ENCODE measurements around the gene EXOC4.
"Not testable (repeated sequence)": the region's sequence is repeated elsewhere in the genome, so short reads cannot be mapped to it uniquely, and the experiment has no call there.

Gene EXOC4

GRCh38 chr7:133315332-133316040 is 62.6 kb downstream of the EXOC4 start:
- no peak for DNase-seq (ENCODE audit: low read depth)

GRCh38 chr7:133319842-133320241 is 67.0 kb downstream of the EXOC4 start:
- DNase-seq (ENCODE audit: low read depth) = no peak

DNA sequence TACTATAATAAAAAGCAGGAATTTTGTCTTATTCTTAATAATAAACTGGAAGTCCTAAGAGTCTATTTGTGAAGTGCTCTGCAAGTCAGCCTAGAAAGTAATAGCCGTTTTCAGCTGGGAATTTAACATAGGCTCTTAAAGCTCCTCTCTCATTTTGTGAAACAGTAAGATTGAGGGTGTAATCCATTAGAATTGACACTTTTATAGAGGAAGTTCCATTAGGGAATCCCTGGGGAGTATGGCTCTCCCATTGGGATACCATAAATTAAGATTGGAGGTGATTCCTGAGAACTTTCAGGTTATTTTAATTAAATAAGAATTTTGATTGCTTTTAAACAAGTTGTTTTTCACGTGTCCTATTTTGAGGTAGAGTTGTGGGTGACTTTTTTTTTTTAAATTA is 68.0 kb downstream of the EXOC4 start:
- DNase-seq (ENCODE audit: low read depth) = no peak

DNA sequence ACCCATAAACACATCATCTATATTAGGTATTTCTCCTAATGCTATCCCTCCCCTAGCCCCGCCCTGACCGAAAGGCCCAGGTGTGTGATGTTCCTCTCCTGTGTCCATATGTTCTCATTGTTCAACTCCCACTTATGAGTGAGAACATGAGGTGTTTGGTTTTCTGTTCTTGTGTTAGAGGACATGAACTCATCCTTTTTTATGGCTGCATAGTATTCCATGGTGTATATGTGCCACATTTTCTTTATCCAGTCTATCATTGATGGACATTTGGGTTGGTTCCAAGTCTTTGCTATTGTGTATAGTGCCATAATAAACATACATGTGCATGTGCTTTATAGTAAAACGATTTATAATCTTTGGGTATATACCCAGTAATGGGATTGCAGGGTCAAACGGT is 68.5 kb downstream of the EXOC4 start:
- DNase-seq (ENCODE audit: low read depth) = not testable (repeated sequence)

- DNase-seq (ENCODE audit: low read depth) = not testable (repeated sequence)
Measured at GRCh38 chr7:133326745-133327144, 73.9 kb downstream of the EXOC4 start.

GRCh38 chr7:133328021-133328420 is 75.1 kb downstream of the EXOC4 start:
- DNase-seq (ENCODE audit: low read depth) = not testable (repeated sequence)

DNA sequence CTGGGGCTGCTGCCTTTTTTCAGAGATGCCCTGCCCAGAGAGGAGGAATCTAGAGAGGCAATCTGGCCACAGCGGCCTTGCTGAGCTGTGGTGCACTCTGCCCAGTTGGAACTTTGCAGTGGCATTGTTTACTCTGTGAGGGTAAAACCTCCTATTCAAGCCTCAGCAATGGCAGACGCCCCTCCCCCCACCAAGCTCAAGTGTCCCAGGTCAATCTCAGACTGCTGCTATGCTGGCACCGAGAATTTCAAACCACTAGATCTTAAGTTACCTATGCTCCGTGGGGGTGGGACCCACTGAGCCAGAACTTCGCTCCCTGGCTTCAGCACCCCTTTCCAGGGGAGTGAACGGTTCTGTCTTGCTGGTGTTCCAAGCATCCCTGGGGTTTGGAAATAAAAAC is 77.2 kb downstream of the EXOC4 start:
- no peak for DNase-seq (ENCODE audit: low read depth)

DNA sequence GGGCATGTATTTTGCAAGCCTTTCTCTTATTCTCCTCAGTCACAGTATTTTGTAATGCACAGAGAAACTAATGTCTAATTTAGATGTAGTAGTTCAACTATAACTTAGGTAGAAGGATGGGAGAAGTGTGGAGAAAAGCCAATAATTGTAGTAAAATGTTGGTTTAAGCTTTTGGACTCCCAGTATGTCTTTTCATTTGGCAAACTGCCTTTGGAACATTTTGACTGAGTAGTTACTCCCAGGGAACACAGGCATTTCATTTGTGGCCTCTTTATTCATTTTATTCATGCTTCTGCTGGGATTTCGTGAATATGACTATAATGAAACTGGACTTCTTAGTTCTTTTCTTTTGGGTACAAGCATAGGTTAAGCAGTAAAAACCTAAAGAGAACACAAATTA is 79.0 kb downstream of the EXOC4 start:
- DNase-seq (ENCODE audit: low read depth) = no peak

DNA sequence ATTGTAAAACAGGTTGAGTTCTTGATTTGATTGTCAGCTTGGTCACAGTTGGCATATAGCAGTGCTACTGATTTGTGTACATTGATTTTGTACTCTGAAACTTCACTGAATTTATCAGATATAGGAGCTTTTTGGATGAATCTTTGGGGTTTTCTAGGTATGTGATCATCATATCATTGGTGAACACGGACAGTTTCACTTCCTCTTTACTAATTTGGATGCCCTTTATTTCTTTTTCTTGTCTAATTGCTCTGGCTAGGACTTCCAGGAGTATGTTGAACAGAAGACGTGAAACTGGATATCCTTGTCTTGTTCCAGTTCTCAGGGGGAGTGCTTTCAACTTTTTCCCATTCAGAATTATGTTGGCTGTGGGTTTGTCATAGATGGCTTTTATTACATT is 86.9 kb downstream of the EXOC4 start:
- DNase-seq (ENCODE audit: low read depth) = no peak

DNA sequence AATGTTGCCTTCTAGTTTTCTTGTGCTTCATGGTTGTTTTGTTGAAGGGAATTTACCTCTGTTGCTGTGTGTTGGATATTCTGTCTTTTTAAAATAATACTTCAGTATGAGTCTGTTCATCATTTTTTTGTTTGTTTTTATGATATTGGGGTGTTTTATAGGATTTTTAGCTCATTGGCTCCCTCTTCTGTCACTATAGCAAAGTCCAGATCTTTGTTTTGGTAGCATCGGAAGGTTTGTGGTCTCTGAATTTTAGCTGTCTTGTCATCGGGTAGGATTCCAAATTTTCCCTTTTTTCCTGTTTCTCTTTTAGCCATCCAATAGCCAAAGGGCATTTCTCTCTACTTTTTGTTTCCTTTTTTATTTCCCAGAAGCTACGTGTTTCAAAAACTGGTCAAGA is 91.4 kb downstream of the EXOC4 start:
- DNase-seq (ENCODE audit: low read depth) = no peak

GRCh38 chr7:133345690-133346421 is 93.0 kb downstream of the EXOC4 start:
- no peak for DNase-seq (ENCODE audit: low read depth)

GRCh38 chr7:133348250-133348649 is 95.4 kb downstream of the EXOC4 start:
- no peak for DNase-seq (ENCODE audit: low read depth)

DNA sequence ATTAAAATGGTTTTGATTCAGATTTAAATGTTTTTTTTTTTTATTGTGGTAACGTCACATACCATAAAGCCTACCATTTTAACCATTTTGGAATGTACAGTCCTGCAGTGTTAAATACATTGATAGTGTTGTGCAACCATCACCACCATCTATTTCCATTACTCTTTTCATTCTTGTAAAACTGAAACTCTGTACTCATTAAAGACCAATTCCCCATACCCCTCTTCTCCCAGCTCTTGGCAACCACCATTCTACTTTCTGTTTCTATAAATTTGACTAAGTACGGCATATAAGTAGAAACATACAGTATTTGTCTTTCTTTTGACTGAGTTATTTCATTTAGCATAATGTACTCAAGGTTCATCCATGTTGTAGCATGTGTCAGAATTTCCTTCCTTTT is 96.2 kb downstream of the EXOC4 start:
- DNase-seq (ENCODE audit: low read depth) = no peak

- no peak for DNase-seq (ENCODE audit: low read depth)
Measured at GRCh38 chr7:133352430-133352829, 99.6 kb downstream of the EXOC4 start.

DNA sequence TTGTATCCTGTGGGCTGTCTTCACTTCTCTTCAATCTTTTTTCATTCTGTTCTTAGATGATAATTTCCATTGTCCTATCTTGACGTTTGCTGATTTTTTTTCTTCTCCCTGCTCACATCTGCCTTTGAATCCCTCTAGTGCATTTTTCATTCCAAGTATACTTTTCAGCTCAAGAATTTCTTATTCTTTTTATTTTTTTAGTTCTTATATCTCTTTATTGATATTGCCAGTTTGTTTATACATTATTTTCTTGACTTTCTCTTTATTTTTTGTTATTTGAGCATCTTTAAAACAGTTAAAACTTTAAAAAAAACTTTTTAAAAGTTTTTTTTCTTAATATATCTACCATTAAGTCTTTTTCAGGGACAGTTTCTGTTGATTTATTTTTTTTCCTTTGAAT is 100.9 kb downstream of the EXOC4 start:
- DNase-seq (ENCODE audit: low read depth) = no peak

DNA sequence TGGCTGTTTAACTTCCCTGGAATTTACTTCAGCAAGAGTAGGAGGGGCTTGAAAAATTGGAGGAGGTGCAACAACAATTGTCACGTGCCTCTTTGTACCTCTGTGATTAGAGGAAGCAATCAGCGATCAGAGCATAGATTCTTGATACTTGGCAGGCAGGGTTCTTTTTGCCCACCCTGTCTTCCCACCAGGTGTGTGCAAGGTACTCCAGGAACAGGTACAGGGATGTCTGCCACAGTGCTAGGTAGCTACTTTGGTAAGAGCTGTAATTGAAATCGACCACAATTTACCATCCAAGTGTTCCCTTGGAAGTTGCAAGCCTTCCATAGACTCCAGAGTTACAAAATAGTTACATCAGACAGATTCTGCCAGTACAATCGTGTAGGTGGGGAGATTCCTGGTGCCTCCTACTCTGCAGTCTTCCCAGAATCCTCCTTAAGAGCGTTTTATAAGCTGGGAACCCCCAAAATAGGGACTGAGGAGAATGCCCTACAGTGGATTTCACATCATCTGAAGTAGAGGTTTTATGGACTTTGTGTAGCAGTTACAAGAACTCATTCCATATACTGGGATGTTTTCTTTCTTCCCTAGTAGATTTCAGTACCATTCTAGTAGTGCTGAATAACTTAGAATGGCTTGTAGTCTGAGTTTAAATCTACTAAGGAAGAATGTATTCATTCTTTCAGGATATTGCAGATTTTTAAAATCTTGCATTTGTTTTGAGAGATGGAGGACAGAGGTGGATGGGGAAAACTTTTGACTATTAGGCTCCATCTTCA is 101.9 kb downstream of the EXOC4 start:
- no peak for DNase-seq (ENCODE audit: low read depth)

DNA sequence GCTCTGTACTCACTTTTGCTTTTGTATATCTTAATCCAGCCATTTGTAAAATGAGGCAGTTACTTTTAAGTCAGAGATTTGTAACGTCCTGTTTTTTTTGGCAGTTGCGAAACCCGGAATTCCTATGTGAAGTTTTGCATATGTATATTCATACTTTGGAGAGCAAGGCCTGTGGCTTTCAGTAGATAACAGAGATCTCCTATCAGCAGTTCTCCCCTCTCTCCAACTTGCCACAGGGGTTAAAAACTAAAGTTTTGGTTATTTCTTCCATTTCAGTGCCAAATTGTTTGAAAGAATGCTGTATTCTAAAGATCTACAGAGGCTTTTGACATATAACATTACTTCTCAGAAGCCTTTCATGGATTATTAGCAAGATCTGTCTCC is 102.4 kb downstream of the EXOC4 start:
- no peak for DNase-seq (ENCODE audit: low read depth)

- DNase-seq (ENCODE audit: low read depth) = no peak
Measured at GRCh38 chr7:133355822-133356221, 102.9 kb downstream of the EXOC4 start.

GRCh38 chr7:133358708-133359107 is 105.8 kb downstream of the EXOC4 start:
- no peak for DNase-seq (ENCODE audit: low read depth)

DNA sequence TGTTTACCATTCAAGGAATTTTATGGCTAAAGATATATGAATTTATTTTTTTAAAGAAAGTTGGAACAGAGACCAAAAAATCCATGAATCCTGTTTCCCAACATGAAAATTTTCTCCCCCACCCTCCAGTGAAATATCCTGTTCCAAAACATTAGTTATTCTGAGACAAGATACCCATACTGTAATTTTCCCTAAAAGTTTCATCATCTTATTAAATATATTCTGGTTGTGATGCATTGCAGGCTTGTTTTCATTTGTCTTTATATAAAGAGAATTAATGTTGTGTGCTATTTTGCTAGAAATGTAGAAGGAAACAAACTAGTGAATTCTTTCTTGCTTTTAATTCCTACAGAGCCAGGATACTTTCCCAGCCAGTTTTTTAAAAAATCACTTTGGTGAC is 106.6 kb downstream of the EXOC4 start:
- no peak for DNase-seq (ENCODE audit: low read depth)

- no peak for DNase-seq (ENCODE audit: low read depth)
Measured at GRCh38 chr7:133360201-133360600, 107.3 kb downstream of the EXOC4 start.

DNA sequence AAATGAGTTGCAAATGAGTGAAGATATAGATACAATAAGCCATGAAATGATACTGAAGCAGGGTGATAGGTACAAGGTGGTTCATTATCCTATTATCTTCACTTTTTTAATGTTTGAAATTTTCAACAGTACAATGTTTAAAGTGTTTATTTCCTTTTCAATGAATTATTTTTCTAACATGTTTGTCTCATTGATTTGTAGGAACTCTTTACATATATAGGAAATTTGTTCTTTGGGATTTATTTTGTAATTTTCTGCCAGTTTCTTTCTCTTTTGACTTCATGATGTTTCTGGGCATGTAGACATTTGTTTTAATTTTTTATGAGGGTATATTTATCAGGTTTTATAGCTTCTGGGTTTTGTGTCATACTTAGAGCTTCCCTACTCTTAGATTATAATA is 108.9 kb downstream of the EXOC4 start:
- no peak for DNase-seq (ENCODE audit: low read depth)
